Tibial nerve (tissue), 4 donors: ENCODE measurements around the gene CYLD.

ENCODE experiments used
- EP300 ChIP-seq, 2 donors: sonication (generic); formaldehyde crosslinking; IDR thresholded peaks; one replicate each; pipeline ENCODE4 v1.6.1; 2017; ENCODE audit warnings: antibody characterized with exemption in 2 of 2, mild to moderate bottlenecking in 1 of 2
- POLR2A ChIP-seq, 2 donors: fragments of 450-650 bp; IDR thresholded peaks; one replicate each; pipeline ENCODE4 v1.6.1; 2017; ENCODE audit warnings: antibody characterized with exemption in 2 of 2, mild to moderate bottlenecking in 2 of 2, moderate library complexity in 2 of 2
- TF ChIP-seq, protein P1 (sequence below), 5 experiments: fragments of 200-600 bp in 3 of 5; fragments of 450-650 bp in 2 of 5; sonication (generic) in 3 of 5; IDR thresholded peaks; one replicate each; pipeline ENCODE4 v1.5.1; 2016 to 2019; ENCODE audit warnings: antibody characterized with exemption in 5 of 5, mild to moderate bottlenecking in 3 of 5, moderate library complexity in 2 of 5

DNA sequence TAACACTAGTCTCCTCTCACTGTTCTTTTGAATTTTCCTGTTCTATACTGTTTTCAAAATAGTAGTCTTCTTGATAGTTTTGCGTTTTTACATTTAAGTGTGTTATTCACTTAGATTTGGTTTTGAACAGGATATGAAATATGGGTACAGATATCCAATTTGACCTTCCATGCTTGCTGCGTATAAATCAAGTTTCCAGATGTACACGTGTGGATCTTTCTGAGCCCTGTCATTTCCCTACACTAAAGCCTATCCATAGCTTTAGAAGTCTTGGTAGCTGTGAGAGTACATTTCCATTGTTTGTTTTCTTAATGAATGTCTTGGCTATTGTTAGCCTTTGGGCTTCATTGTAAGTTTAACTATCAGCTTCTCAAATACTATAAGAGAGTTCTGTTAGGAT lies 20.4 kb downstream of the CYLD start:
- TF ChIP-seq POLR2A (IDR thresholded peaks at IDR 0.05) (no peak), EP300 (IDR thresholded peaks at IDR 0.05) (no peak)
- TF ChIP-seq, protein P1, sequence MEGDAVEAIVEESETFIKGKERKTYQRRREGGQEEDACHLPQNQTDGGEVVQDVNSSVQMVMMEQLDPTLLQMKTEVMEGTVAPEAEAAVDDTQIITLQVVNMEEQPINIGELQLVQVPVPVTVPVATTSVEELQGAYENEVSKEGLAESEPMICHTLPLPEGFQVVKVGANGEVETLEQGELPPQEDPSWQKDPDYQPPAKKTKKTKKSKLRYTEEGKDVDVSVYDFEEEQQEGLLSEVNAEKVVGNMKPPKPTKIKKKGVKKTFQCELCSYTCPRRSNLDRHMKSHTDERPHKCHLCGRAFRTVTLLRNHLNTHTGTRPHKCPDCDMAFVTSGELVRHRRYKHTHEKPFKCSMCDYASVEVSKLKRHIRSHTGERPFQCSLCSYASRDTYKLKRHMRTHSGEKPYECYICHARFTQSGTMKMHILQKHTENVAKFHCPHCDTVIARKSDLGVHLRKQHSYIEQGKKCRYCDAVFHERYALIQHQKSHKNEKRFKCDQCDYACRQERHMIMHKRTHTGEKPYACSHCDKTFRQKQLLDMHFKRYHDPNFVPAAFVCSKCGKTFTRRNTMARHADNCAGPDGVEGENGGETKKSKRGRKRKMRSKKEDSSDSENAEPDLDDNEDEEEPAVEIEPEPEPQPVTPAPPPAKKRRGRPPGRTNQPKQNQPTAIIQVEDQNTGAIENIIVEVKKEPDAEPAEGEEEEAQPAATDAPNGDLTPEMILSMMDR (IDR thresholded peaks at IDR 0.05), result no peak
